Adipocyte (in vitro differentiated cells): Measurements from ENCODE around the gene HLA-DOA.
A peak's percentile ranks its signal among the peaks of the same experiment; 100 is the strongest.

Source experiments
- DNase-seq: peaks from one replicate; pipeline ENCODE4 v3.0.0-alpha.2; 2015; ENCODE audit warnings: low read depth
- H3K27me3 ChIP-seq: replicated peaks from 2 replicates; pipeline ENCODE4 v1.7.0; 2013; ENCODE audit warnings: mild to moderate bottlenecking, low read length, moderate library complexity; ENCODE audit not compliant: control insufficient read depth, insufficient read depth
- H3K36me3 ChIP-seq: 2 replicates; pipeline ENCODE4 v1.7.0; 2013; ENCODE audit warnings: low read length, mild to moderate bottlenecking, moderate library complexity; ENCODE audit not compliant: control insufficient read depth, insufficient read depth, severe bottlenecking
- H3K4me1 ChIP-seq: 2 replicates; pipeline ENCODE4 v1.7.0; 2013; ENCODE audit warnings: mild to moderate bottlenecking, low read length, moderate library complexity; ENCODE audit not compliant: control insufficient read depth, insufficient read depth
- H3K4me3 ChIP-seq: 2 replicates; pipeline ENCODE4 v1.7.0; 2013; ENCODE audit warnings: mild to moderate bottlenecking, low read length, moderate library complexity
- H3K9ac ChIP-seq: 2 replicates; pipeline ENCODE4 v1.7.0; 2013; ENCODE audit warnings: mild to moderate bottlenecking, low read length, moderate library complexity
- H3K9me3 ChIP-seq: 2 replicates; pipeline ENCODE4 v1.7.0; 2013; ENCODE audit warnings: mild to moderate bottlenecking, low read length, moderate library complexity; ENCODE audit not compliant: control insufficient read depth

Gene HLA-DOA

DNA sequence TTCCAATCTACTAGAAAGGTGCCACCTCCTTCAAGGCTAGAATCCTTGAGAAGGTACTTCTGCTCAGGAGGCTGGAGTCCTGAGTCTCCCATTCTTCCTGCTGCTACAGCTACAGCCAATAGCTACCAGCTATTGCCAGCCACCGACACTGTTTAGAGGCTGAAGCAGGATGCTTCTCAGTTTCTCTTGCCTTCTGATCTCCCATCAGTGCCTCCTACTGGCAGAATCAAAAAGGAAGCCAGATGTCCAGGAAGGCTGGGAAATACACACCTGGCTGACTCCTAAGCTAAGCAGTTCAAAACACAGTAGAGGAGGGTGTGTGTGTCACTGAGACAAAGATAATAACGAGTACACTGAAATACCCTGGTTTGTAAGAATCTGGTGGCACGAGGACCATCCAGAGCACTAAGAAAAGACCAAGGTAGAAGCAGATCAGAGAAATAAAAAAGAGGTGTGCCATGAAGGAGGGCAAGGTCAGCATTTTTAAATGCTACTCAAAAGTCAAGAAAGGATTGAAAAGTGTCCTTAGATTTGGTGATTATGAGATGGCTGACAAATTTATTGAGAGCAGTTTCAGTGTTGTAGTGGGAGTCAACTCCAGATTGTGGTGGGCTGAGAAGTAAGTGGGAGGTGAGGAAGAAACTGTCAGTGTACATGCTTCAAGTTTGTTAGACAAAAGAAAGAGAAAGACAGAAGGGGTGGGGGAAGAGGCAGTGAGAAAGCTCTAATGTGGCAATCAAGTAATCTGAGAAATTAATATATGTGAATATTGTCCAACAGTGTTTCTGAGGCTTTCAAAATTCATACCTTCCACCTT, 54.2 kb downstream of the HLA-DOA start:
- H3K4me1 ChIP-seq: peaks cover 40% of the 10 kb centered on the region

DNA sequence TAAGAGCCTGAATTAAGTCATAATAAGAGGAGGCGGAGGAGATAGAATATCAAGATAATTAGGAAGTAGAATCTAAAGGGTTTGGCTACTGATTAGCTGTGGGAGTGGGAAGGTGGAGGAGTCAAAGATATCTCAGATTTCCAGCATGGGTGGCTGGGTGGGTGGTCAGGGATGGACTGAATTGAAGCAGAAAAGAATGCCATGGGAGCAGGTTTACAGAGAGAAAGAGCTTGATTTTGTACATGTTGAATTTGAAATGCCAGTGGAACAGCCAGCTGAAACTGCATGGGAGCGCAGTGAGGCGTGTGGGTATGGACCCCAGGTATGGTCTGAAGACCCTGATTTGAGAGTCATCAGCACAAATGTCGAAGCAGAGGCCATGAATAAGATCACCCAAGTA, 55.1 kb downstream of the HLA-DOA start:
- Histone ChIP-seq H3K4me3 (no peak overlapping the region), H3K9ac (peak overlapping the region; percentile 7), H3K9me3 (no peaks in the 10 kb centered on the region), H3K4me1 (peaks cover 40% of the 10 kb centered on the region), H3K27me3 (no peaks in the 10 kb centered on the region), H3K36me3 (no peaks in the 10 kb centered on the region)
- DNase-seq: no peak

More for the DNA sequence above, 54.2 kb downstream of the HLA-DOA start:
- no peaks in the 10 kb centered on the region for H3K27me3 ChIP-seq
- H3K9me3 ChIP-seq: no peaks in the 10 kb centered on the region
- DNase-seq: no peak
- H3K36me3 ChIP-seq: no peaks in the 10 kb centered on the region
- peak overlapping the region; percentile 11 for H3K9ac ChIP-seq
- H3K4me3 ChIP-seq: no peak overlapping the region
